Heart left ventricle (tissue), 13 donors: ENCODE measurements around the gene CEACAM1.

ENCODE experiments used
- POLR2A ChIP-seq, 2 donors: fragments of 450-650 bp; IDR thresholded peaks; one replicate each; pipeline ENCODE4 v1.6.1; 2017; ENCODE audit warnings: antibody characterized with exemption in 2 of 2, mild to moderate bottlenecking in 2 of 2, moderate library complexity in 2 of 2
- TF ChIP-seq, protein P1 (sequence below), 12 donors: fragments of 200-600 bp; sonication (generic) in 4 of 12; IDR thresholded peaks; one replicate each; pipeline versions ENCODE4 v1.5.0 to v1.8.0; 2018 to 2022; ENCODE audit warnings: antibody characterized with exemption in 12 of 12, mild to moderate bottlenecking in 5 of 12
- donor health status: ischemic (EF 13 %, LVEDD 7.1; RV severe dilation, severe dysfunction).
- donor health status: DM: no; HTN: yes; CAD: no.
- donor health status: DM: no; HTN: no; CAD: no.
- donor health status: ischemic (EF 25% LVEDD 6.9; RV normal size, moderate dysfunction).
- donor health status: ischemic (EF 25% LVEDD 5.7; RV mildly dilated, moderate dysfunction).
- donor health status: ischemic (EF 35%, LVEDD 5.7; RV mildly dilated, moderate dysfunction).
- donor health status: nonischemic (EF 11% LVEDD 7.7; RV severe dilation, severe dysfunction).
- donor health status: DM: yes; HTN: yes; CAD: no.
- donor health status: PGD.
- donor health status: ischemic (EF 29% LVEDD 5.4; RV normal size, mild dysfunction).
- donor health status: nonischemic (EF 23%, LVEDD 6.1; RV moderate dilation, normal function).

DNA sequence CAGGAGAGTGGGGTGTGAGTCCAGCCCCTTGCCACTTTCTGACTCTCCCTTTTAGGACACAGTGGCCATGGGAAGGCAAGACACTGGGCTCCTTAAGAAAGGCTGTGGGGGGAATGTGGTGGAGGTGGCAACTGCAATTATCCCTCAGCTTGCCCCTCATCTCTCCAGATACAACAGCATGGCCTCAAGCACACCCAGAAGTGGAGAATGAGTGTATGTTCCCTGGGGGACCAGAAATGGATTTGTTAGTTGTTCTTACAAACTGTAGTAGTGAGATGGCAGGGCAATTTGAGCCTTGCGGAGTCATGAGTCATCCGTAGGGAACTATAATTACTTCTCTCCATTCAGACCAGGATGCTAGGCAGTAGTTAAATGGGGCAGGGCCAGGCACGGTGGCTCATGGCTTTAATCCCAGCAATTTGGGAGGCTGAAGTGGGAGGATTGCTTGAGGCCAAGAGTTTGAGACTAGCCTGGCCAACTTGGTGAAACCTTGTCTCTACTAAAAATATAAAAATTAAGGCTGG lies 59.9 kb downstream of the CEACAM1 start:
- no peak for TF ChIP-seq POLR2A (IDR thresholded peaks at IDR 0.05)
- TF ChIP-seq, protein P1, sequence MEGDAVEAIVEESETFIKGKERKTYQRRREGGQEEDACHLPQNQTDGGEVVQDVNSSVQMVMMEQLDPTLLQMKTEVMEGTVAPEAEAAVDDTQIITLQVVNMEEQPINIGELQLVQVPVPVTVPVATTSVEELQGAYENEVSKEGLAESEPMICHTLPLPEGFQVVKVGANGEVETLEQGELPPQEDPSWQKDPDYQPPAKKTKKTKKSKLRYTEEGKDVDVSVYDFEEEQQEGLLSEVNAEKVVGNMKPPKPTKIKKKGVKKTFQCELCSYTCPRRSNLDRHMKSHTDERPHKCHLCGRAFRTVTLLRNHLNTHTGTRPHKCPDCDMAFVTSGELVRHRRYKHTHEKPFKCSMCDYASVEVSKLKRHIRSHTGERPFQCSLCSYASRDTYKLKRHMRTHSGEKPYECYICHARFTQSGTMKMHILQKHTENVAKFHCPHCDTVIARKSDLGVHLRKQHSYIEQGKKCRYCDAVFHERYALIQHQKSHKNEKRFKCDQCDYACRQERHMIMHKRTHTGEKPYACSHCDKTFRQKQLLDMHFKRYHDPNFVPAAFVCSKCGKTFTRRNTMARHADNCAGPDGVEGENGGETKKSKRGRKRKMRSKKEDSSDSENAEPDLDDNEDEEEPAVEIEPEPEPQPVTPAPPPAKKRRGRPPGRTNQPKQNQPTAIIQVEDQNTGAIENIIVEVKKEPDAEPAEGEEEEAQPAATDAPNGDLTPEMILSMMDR (IDR thresholded peaks at IDR 0.05), result no peak
